Stimulated activated CD8-positive, alpha-beta memory T cell treated with anti-CD3 and anti-CD28 coated beads, Interleukin-4, amount 100 ng/mL, for 1 hour (primary cell): Measurements from ENCODE around the gene VIPR2.
"Not testable (repeated sequence)": the region's sequence is repeated elsewhere in the genome, so short reads cannot be mapped to it uniquely, and the experiment has no call there.

Experiments used
- DNase-seq, 2 donors: peaks; one replicate each; pipeline ENCODE4 v3.0.0-alpha.2; 2020; ENCODE audit warnings: low read depth in 2 of 2, low spot score in 1 of 2

VIPR2 gene

GRCh38 chr7:159140170-159140910, 4.3 kb downstream of the VIPR2 start:
- DNase-seq: no peak

DNA sequence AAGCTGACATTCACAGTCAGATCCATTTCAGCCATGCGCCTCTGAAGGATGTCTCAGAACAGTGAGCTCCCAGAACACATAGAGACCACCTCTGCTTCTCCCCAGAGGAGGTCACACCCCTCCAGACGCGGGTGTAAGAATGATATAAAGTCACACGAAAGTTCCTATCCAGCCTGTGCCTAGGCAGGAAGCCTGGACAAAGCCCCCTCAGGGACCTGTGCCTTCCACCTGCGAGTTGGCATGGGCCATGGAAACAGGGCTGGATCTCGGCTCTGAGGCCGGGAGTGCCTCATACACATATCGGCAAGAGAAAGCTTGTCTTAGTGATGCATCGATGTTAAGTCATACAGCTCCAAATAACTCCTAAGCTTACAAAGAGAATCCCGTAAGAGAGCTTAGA, 5.0 kb downstream of the VIPR2 start:
- no peak for DNase-seq

- no peak for DNase-seq
Observed at GRCh38 chr7:159139202-159139601, 5.5 kb downstream of the VIPR2 start.

GRCh38 chr7:159138508-159138907, 6.2 kb downstream of the VIPR2 start:
- no peak for DNase-seq

DNA sequence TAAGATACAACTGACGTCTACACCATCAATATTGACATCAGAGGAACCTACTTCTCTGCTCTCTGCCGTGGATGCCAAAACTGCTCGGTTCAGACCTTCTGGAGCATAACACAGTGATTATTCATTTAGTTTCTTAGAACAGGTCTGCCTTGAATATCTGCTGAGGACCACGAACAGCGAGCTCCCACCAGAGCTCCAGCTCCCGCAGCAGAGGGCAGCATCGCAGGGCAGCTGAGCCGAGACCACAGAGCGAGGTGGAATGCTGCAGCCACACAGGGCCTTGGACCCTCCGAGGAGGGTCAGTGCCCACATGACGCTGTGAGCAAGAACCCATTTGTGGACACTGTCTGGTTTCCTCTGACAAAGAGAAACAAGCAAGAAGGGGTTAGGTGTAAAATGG, 6.8 kb downstream of the VIPR2 start:
- no peak for DNase-seq

GRCh38 chr7:159136846-159137245, 7.8 kb downstream of the VIPR2 start:
- no peak for DNase-seq

DNA sequence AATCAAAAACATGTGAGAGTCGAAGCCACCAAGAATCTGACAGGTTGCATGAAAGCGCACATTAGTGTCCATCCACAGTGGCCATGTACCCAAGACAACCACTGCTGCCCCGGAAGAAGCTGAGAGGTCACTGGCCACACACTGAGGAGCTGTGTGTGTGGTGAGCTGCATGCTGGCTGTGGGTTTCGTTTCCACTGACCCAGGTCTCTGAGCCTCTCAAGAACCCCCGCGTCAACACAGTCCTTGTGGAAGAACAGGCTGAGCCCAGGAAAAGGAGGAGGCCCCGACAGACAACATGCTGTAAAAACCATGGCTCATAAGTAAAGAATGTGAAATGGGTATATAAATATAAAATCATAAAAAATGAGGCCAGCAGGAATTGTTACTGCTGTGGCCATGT, 8.2 kb downstream of the VIPR2 start:
- no peak for DNase-seq

GRCh38 chr7:159136013-159136412, 8.7 kb downstream of the VIPR2 start:
- no peak for DNase-seq

- not testable (repeated sequence) for DNase-seq
Observed at GRCh38 chr7:159132670-159133443, 11.8 kb downstream of the VIPR2 start.

GRCh38 chr7:159130820-159131219, 13.8 kb downstream of the VIPR2 start:
- DNase-seq: no peak

- DNase-seq: no peak
Observed at GRCh38 chr7:159130199-159130775, 14.4 kb downstream of the VIPR2 start.

DNA sequence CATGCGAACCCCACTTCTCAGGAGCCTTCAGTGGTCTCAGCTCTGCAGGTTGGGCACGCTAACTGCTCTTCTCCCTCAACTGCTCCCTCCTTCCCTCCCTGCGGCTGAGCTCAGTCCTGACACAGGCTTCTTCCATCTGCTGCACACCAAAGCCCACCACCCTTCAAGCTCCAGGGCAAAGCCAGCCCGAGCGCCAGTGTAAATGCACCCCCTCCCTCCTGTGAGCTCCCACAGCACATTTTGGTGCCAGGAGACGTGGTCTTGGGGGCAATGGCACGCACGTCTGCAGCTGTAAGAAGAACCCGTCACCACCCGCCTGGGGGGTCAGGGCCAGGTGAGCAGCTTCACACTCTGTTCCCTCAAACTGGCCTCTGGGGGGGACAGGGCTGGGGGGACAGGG, 15.9 kb downstream of the VIPR2 start:
- DNase-seq: no peak

- DNase-seq: no peak
Observed at GRCh38 chr7:159127691-159128642, 16.7 kb downstream of the VIPR2 start.

DNA sequence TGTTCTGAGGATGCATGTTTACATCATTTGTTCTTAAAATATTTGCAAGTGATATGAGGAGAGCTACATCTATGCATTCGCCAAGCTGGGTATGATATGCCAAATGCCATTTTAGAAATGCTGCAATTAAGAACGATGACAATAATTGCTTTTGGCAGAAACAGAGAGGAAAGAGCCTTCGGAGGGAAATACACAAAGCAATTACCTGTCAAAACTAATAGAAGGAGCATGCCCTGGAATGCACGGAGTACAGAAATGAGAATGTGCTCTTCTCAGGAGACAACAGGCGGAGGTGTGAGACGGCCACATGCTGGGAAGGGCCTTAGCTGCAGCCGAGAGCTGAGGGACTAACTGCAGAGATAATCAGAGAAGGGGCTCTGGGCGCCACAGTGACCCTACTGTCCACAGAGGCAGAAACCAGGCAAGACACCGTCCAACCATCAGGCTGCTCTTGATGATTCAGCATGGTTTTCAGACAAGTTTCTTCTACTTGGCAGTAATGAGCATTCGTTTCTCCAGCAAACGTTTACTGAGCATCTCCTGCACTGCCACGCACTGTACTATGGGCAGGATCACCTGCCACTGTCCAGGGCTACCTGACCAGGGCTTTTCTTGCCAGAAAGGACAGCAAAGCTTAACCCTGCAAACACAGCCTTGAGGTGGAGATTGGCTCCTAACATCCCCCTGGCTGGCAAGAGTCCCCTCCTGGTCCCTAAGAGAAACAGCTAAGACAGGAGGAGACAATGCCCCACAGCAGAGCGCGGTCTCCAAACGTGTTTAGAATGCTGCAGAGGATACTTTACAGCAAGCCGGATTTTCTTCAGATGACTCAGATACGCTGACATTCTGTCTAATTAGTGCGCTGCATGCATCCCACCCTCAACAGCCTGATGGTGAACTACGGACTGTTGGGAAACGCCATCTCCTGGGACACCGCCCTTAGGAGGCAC, 18.1 kb downstream of the VIPR2 start:
- no peak for DNase-seq

DNA sequence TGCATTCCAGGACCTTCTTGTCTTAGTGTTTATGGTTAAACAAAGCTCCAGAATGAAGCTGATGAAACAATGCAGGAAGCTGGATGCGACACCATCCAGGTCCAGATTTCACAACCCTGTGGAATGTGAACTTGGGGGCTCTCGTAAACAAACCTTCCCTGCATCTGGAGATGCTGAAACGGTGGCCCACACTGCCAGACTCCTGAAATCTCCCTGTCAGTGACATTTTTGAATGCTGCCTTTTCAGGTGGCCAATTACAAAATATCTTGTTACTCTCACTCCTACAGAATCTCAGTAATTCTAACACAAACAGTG, 18.8 kb downstream of the VIPR2 start:
- no peak for DNase-seq

GRCh38 chr7:159125104-159125954, 19.3 kb downstream of the VIPR2 start:
- DNase-seq: no peak

GRCh38 chr7:159123793-159124192, 20.9 kb downstream of the VIPR2 start:
- not testable (repeated sequence) for DNase-seq

- not testable (repeated sequence) for DNase-seq
Observed at GRCh38 chr7:159123294-159123693, 21.4 kb downstream of the VIPR2 start.

DNA sequence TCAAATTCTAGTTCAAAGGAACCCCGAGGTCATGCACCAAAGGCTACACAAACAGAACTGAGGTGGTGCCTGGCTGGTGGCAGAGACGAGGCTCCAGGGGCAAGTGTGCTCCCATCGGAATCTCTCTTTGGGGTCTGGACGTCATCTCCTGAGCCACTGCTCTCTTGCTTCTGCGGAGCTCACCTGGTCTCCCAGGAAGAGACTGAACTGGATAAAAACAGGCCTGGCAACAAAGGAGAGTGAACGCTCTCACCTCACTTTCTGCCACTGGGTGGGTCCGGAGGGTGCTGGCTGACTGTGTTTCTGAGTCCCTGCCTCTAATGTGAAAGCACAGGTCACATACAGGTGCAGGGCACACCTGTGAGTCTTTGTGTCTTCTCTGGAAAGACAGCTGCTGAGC, 22.4 kb downstream of the VIPR2 start:
- DNase-seq: no peak
